ENCODE data around the gene LAMA5.

The LAMA5 gene

GRCh38 chr20:62273416-62273815 lies 93.7 kb downstream of the LAMA5 start:
- TF ChIP-seq SIN3A (IDR thresholded peaks at IDR 0.05; ENCODE audit: borderline replicate concordance, insufficient read depth, low read length), result no peak
- TF ChIP-seq REST (IDR thresholded peaks at IDR 0.05; ENCODE audit: insufficient read depth in 1 of 2, low read depth in 2 of 2, low read length in 2 of 2), result no peak
- TF ChIP-seq TAF1 (IDR thresholded peaks at IDR 0.05; ENCODE audit: borderline replicate concordance, insufficient read depth, low read length), result no peak
- no peak for TF ChIP-seq FOXP2 (optimal IDR thresholded peaks at IDR 0.05; ENCODE audit: borderline replicate concordance, extremely low read depth, extremely low read length, insufficient read depth)
- no peak for TF ChIP-seq POLR2AphosphoS5 (IDR thresholded peaks at IDR 0.05; ENCODE audit: low read depth, low read length)

- no peak for TF ChIP-seq TAF1 (IDR thresholded peaks at IDR 0.05; ENCODE audit: borderline replicate concordance, insufficient read depth, low read length)
- TF ChIP-seq POLR2AphosphoS5 (IDR thresholded peaks at IDR 0.05; ENCODE audit: low read depth, low read length), result no peak
- no peak for TF ChIP-seq FOXP2 (optimal IDR thresholded peaks at IDR 0.05; ENCODE audit: borderline replicate concordance, extremely low read depth, extremely low read length, insufficient read depth)
- TF ChIP-seq SIN3A (IDR thresholded peaks at IDR 0.05; ENCODE audit: borderline replicate concordance, insufficient read depth, low read length), result no peak
- TF ChIP-seq REST (IDR thresholded peaks at IDR 0.05; ENCODE audit: insufficient read depth in 1 of 2, low read depth in 2 of 2, low read length in 2 of 2), result no peak
These were observed 94.9 kb downstream of the LAMA5 start for GRCh38 chr20:62272200-62272599.

GRCh38 chr20:62269871-62270270 lies 97.2 kb downstream of the LAMA5 start:
- TF ChIP-seq FOXP2 (optimal IDR thresholded peaks at IDR 0.05; ENCODE audit: borderline replicate concordance, extremely low read depth, extremely low read length, insufficient read depth) (no peak), REST (IDR thresholded peaks at IDR 0.05; ENCODE audit: insufficient read depth in 1 of 2, low read depth in 2 of 2, low read length in 2 of 2) (no peak), POLR2AphosphoS5 (IDR thresholded peaks at IDR 0.05; ENCODE audit: low read depth, low read length) (no peak), TAF1 (IDR thresholded peaks at IDR 0.05; ENCODE audit: borderline replicate concordance, insufficient read depth, low read length) (no peak), SIN3A (IDR thresholded peaks at IDR 0.05; ENCODE audit: borderline replicate concordance, insufficient read depth, low read length) (no peak)

- TF ChIP-seq REST (IDR thresholded peaks at IDR 0.05; ENCODE audit: insufficient read depth in 1 of 2, low read depth in 2 of 2, low read length in 2 of 2) (no peak), TAF1 (IDR thresholded peaks at IDR 0.05; ENCODE audit: borderline replicate concordance, insufficient read depth, low read length) (no peak)
These were observed 97.7 kb downstream of the LAMA5 start for GRCh38 chr20:62269378-62269777.

- TF ChIP-seq FOXP2 (optimal IDR thresholded peaks at IDR 0.05; ENCODE audit: borderline replicate concordance, extremely low read depth, extremely low read length, insufficient read depth) (no peak), SIN3A (IDR thresholded peaks at IDR 0.05; ENCODE audit: borderline replicate concordance, insufficient read depth, low read length) (no peak), POLR2AphosphoS5 (IDR thresholded peaks at IDR 0.05; ENCODE audit: low read depth, low read length) (no peak), REST (IDR thresholded peaks at IDR 0.05; ENCODE audit: insufficient read depth in 1 of 2, low read depth in 2 of 2, low read length in 2 of 2) (no peak), TAF1 (IDR thresholded peaks at IDR 0.05; ENCODE audit: borderline replicate concordance, insufficient read depth, low read length) (no peak)
These were observed 98.7 kb downstream of the LAMA5 start for GRCh38 chr20:62268228-62268900.

Measured in PFSK-1 (cell line).